Fibroblast of lung (primary cell): ENCODE data around the gene WAPL.

Source experiments
- CTCF ChIP-seq, 2 donors: IDR thresholded peaks in 1 of 2; conservative IDR thresholded peaks in 1 of 2; 1 replicate in 1 of 2; 2 replicates in 1 of 2; pipeline ENCODE4 v1.5.1; 2011 to 2012; ENCODE audit warnings: low read length in 2 of 2, control low read depth in 1 of 2, inconsistent platforms in 1 of 2, low read depth in 1 of 2, mild to moderate bottlenecking in 1 of 2
- EZH2 ChIP-seq: IDR thresholded peaks from 2 replicates; pipeline ENCODE4 v1.5.1; 2012; ENCODE audit warnings: low read length, control low read depth, mild to moderate bottlenecking; ENCODE audit errors: missing control alignments

DNA sequence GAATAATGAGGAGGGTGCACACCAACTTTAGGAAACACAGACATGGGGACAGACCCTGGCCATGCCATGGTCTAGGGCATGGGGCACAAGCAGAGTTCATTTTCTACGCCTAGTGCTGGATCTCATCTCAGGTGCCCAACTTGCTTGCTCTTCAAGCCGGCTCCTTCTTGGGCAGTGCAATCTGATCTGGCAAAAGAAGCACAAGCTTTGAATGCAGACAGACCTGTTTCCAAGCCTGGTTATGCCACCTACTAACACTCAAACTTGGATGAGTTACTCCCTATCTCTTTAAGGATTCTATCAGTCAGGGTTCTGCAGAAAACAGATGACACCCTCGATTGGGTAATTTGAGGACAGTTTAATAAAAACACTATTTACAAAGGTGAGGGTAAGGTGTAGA lies 34.9 kb upstream of the WAPL start:
- TF ChIP-seq CTCF (conservative IDR thresholded peaks at IDR 0.05 in 1 of 2, IDR thresholded peaks at IDR 0.05 in 1 of 2; ENCODE audit: low read depth in 1 of 2, low read length in 2 of 2) (no peak), EZH2 (no peak)
